Thyroid gland (tissue), 4 donors: ENCODE measurements around the gene NCBP3. TPM values are rescaled to one million over a fixed set of nuclear protein-coding genes. Genes with fewer than 3 reads are reported as not detected.

Experiments used
- DNase-seq, 2 donors: peaks; one replicate each; pipeline ENCODE4 v3.0.0-alpha.2; 2019
- H3K27ac ChIP-seq, 3 donors: fragments of 200-600 bp; sonication (generic); 1 replicate in 2 of 3; 2 replicates in 1 of 3; pipeline ENCODE4 v1.5.1; 2016 to 2019; ENCODE audit warnings: mild to moderate bottlenecking in 1 of 3, moderate library complexity in 1 of 3
- H3K27me3 ChIP-seq: fragments of 200-600 bp; sonication (generic); one replicate; pipeline ENCODE4 v1.5.1; 2019
- H3K36me3 ChIP-seq, 2 donors: fragments of 200-600 bp; sonication (generic); one replicate each; pipeline ENCODE4 v1.5.1; 2016 to 2019
- H3K4me1 ChIP-seq, 2 donors: fragments of 200-600 bp; sonication (generic); one replicate each; pipeline ENCODE4 v1.5.1; 2017 to 2019
- H3K4me3 ChIP-seq, 3 donors: fragments of 200-600 bp; sonication (generic); replicated peaks in 1 of 3; 1 replicate in 2 of 3; 2 replicates in 1 of 3; pipeline ENCODE4 v1.5.1; 2016; ENCODE audit warnings: mild to moderate bottlenecking in 1 of 3
- H3K9me3 ChIP-seq: fragments of 200-600 bp; sonication (generic); one replicate; pipeline ENCODE4 v1.5.1; 2017
- POLR2A ChIP-seq, 2 donors: fragments of 450-650 bp; IDR thresholded peaks; one replicate each; pipeline ENCODE4 v1.6.1; 2017; ENCODE audit warnings: antibody characterized with exemption in 2 of 2, mild to moderate bottlenecking in 2 of 2, moderate library complexity in 1 of 2
- WGBS, 2 donors: methylation state at CpG; one replicate each; pipeline ENCODE4 v1.1.5; 2017; 5-methylcytosine and 5-hydroxymethylcytosine counted together
- intact Hi-C: fragments of 100-400 bp; cut with DNase I; formaldehyde crosslinking; loops from one replicate; pipeline ENCODE4 v1.15.1; 2023
- total RNA-seq, 4 donors: library from RNA; depleted of rRNA; stranded (reverse); fragments of >200 nt; gene quantifications; one replicate each; pipeline ENCODE4 v1.2.3, GENCODE V29; 2016
- TF ChIP-seq, protein P1 (sequence below), 6 experiments: fragments of 200-600 bp in 3 of 6; fragments of 450-650 bp in 3 of 6; sonication (generic) in 3 of 6; IDR thresholded peaks; one replicate each; pipeline ENCODE4 v1.5.1; 2016 to 2019; ENCODE audit warnings: antibody characterized with exemption in 6 of 6, mild to moderate bottlenecking in 2 of 6, inconsistent platforms in 1 of 6, moderate library complexity in 1 of 6

NCBP3 gene
- total RNA-seq, 4 donors from 2014 or later, result 28.4 to 265 (median 36.1) TPM

- intact Hi-C loops, result no loop called here
- Histone ChIP-seq H3K36me3 (no peaks in the 10 kb centered on the region), H3K27ac (peak within 1 kb of the TSS; percentile 83 to 93 (median 89)), H3K9me3 (no peaks in the 10 kb centered on the region), H3K27me3 (no peaks in the 10 kb centered on the region), H3K4me3 (peak within 1 kb of the TSS; percentile 35 to 68 (median 46)), H3K4me1 (peaks cover 54 to 71% of the 10 kb centered on the region in 2 donors)
- peak in 1 of 2 donors; percentile 66 for TF ChIP-seq POLR2A (IDR thresholded peaks at IDR 0.05)
- TF ChIP-seq, protein P1, sequence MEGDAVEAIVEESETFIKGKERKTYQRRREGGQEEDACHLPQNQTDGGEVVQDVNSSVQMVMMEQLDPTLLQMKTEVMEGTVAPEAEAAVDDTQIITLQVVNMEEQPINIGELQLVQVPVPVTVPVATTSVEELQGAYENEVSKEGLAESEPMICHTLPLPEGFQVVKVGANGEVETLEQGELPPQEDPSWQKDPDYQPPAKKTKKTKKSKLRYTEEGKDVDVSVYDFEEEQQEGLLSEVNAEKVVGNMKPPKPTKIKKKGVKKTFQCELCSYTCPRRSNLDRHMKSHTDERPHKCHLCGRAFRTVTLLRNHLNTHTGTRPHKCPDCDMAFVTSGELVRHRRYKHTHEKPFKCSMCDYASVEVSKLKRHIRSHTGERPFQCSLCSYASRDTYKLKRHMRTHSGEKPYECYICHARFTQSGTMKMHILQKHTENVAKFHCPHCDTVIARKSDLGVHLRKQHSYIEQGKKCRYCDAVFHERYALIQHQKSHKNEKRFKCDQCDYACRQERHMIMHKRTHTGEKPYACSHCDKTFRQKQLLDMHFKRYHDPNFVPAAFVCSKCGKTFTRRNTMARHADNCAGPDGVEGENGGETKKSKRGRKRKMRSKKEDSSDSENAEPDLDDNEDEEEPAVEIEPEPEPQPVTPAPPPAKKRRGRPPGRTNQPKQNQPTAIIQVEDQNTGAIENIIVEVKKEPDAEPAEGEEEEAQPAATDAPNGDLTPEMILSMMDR (IDR thresholded peaks at IDR 0.05), result no peak
- DNase-seq, result peak; percentile 92 to 94
- WGBS, 2 donors, result 13 to 41% methylated on average over 5 to 13 of the region's 75 CpGs
Measured at GRCh38 chr17:3893003-3893719, 47.1 kb upstream of the NCBP3 start, which contains the start of gene CAMKK1. CAMKK1 (minus strand) TSS chr17:3893053; CDS start chr17:3885687, 7,366 bp downstream.

DNA sequence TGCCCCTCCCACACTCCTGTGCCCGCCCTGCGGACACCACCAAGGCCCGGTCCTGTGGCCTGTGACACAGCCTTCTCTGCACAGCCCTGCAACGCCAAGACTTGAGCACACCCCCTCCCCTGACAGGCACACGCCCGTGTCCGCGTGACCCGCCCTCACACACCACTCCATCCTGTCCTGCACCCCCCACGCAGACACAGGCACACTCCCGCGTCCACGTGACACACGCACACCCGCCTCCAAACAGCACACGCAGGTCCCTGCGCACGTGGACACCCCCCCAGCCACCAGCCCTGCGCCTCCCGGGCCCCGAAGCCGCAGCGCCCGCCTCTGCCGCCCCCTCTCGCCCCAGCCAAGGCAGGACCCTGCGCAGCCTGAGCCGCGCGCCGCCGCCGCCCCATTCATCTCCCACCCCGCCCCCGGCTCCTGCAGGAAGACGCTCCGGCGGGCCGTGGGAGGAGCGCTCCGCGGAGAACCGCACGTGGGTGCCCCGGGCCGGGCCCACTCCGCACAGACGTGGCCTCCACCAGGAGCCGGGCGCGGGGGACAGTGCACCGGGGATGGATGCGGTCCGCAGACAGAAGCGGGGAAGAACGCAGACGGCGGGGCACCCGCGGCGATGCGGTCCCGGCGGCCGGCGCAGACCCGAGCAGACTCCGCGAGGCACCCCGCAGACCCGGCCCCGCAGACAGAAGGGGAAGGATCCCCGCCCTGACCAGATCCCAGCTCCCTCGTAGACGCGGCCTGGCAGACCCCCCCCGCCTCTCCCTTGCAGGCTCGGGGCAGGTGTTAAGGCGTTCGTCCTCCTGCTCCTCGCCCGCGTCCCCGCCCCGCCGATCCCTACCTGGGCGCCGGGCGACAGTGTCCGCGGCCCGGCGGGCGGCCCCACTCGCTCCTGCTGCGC lies 46.3 kb upstream of the NCBP3 start:
- H3K27me3 ChIP-seq, result no peaks in the 10 kb centered on the region
- 0 to 2% methylated on average over 15 to 19 of the region's 96 CpGs for WGBS, 2 donors
- H3K27ac ChIP-seq, result peak overlapping the region; percentile 35 to 79 (median 65)
- H3K4me3 ChIP-seq, result peak overlapping the region; percentile 35 to 68 (median 46)
- peaks cover 56 to 79% of the 10 kb centered on the region in 2 donors for H3K4me1 ChIP-seq
- no peaks in the 10 kb centered on the region for H3K36me3 ChIP-seq
- intact Hi-C loops, result no loop called here
- TF ChIP-seq POLR2A (IDR thresholded peaks at IDR 0.05), result peak in 1 of 2 donors; percentile 34
- TF ChIP-seq, protein P1 (IDR thresholded peaks at IDR 0.05), result no peak
- H3K9me3 ChIP-seq, result no peaks in the 10 kb centered on the region
- DNase-seq, result peak; percentile 90 to 93

- Histone ChIP-seq H3K36me3 (no peaks in the 10 kb centered on the region), H3K4me3 (peak overlapping the region in 2 of 3 donors; percentile 35 to 68), H3K27me3 (no peaks in the 10 kb centered on the region), H3K27ac (peak overlapping the region in 2 of 3 donors; percentile 65 to 78), H3K4me1 (peaks cover 59 to 84% of the 10 kb centered on the region in 2 donors), H3K9me3 (no peaks in the 10 kb centered on the region)
- TF ChIP-seq, protein P1 (IDR thresholded peaks at IDR 0.05), result no peak
- no peak for TF ChIP-seq POLR2A (IDR thresholded peaks at IDR 0.05)
- WGBS, 2 donors, result 34 to 36% methylated on average over 12 of the region's 12 CpGs
- DNase-seq, result no peak
- intact Hi-C loops, result no loop called here
Measured at GRCh38 chr17:3891626-3892094, 45.6 kb upstream of the NCBP3 start.

GRCh38 chr17:3890878-3891219 lies 44.8 kb upstream of the NCBP3 start:
- Histone ChIP-seq H3K9me3 (no peaks in the 10 kb centered on the region), H3K27me3 (no peaks in the 10 kb centered on the region), H3K4me3 (no peak overlapping the region), H3K36me3 (no peaks in the 10 kb centered on the region), H3K4me1 (peaks cover 54 to 80% of the 10 kb centered on the region in 2 donors), H3K27ac (peak overlapping the region; percentile 30 to 78 (median 70))
- intact Hi-C loops, result no loop called here
- TF ChIP-seq POLR2A (IDR thresholded peaks at IDR 0.05), result no peak
- no peak for DNase-seq
- 60 to 77% methylated on average over 4 of the region's 4 CpGs for WGBS, 2 donors

- H3K27me3 ChIP-seq, result no peaks in the 10 kb centered on the region
- 46 to 53% methylated on average over 15 to 16 of the region's 22 CpGs for WGBS, 2 donors
Measured at GRCh38 chr17:3890082-3890877, 44.2 kb upstream of the NCBP3 start.

More at GRCh38 chr17:3890082-3890877, 44.2 kb upstream of the NCBP3 start:
- peak overlapping the region; percentile 30 to 78 (median 70) for H3K27ac ChIP-seq
- H3K4me1 ChIP-seq, result peaks cover 48 to 77% of the 10 kb centered on the region in 2 donors
- H3K36me3 ChIP-seq, result no peaks in the 10 kb centered on the region
- intact Hi-C loops, result no loop called here
- H3K4me3 ChIP-seq, result no peak overlapping the region
- H3K9me3 ChIP-seq, result no peaks in the 10 kb centered on the region
- TF ChIP-seq, protein P1 (IDR thresholded peaks at IDR 0.05), result no peak
- no peak for TF ChIP-seq POLR2A (IDR thresholded peaks at IDR 0.05)
- peak; percentile 91 to 92 for DNase-seq
